GM23248 (cell line): ENCODE data around the gene SMIM12.

Source experiments
- EZH2 ChIP-seq: fragments of 200-600 bp; sonication (generic); IDR thresholded peaks from 2 replicates; pipeline ENCODE4 v1.6.1; 2018; ENCODE audit warnings: antibody characterized with exemption, mild to moderate bottlenecking; ENCODE audit not compliant: insufficient read depth, poor library complexity, severe bottlenecking
- EZH2phosphoT487 ChIP-seq: fragments of 200-600 bp; sonication (generic); IDR thresholded peaks from 2 replicates; pipeline ENCODE4 v1.6.1; 2018; ENCODE audit warnings: antibody characterized with exemption, moderate library complexity, mild to moderate bottlenecking, low read depth; ENCODE audit not compliant: insufficient read depth

- TF ChIP-seq EZH2 (no peak), EZH2phosphoT487 (no peak)
These were observed 42.4 kb upstream of the SMIM12 start for GRCh38 chr1:34901919-34902318.
